Osteoblast (primary cell): ENCODE data around the gene PPCDC. TPM values are rescaled to one million over a fixed set of nuclear protein-coding genes. Genes with fewer than 3 reads are reported as not detected.

ENCODE experiments used
- DNase-seq: peaks from one replicate; pipeline ENCODE4 v3.0.0; 2011; ENCODE audit warnings: low spot score, mixed read lengths; ENCODE audit not compliant: insufficient read length; ENCODE audit errors: missing footprints
- H2AFZ ChIP-seq: 2 replicates; pipeline ENCODE4 v1.6.0; 2011; ENCODE audit warnings: mild to moderate bottlenecking, low read length
- H3K27ac ChIP-seq: 2 replicates; pipeline ENCODE4 v1.5.1; 2011; ENCODE audit warnings: mild to moderate bottlenecking, low read depth, low read length, moderate library complexity
- H3K27me3 ChIP-seq: 2 replicates; pipeline ENCODE4 v1.6.0; 2012; ENCODE audit warnings: mild to moderate bottlenecking, control low read depth, inconsistent platforms, low read length, moderate library complexity; ENCODE audit not compliant: insufficient read depth
- H3K36me3 ChIP-seq: 2 replicates; pipeline ENCODE4 v1.5.1; 2011; ENCODE audit warnings: mild to moderate bottlenecking, low read length, control low read depth, moderate library complexity; ENCODE audit not compliant: insufficient read depth
- H3K4me1 ChIP-seq: 2 replicates; pipeline ENCODE4 v1.5.1; 2011; ENCODE audit warnings: mild to moderate bottlenecking, low read length, control low read depth, moderate library complexity; ENCODE audit not compliant: insufficient read depth
- H3K4me2 ChIP-seq: 2 replicates; pipeline ENCODE4 v1.6.0; 2011; ENCODE audit warnings: mild to moderate bottlenecking, low read length; ENCODE audit not compliant: insufficient read depth
- H3K4me3 ChIP-seq: fragments of 200-600 bp; sonication (generic); 3 replicates; pipeline ENCODE4 v1.5.1; 2012; ENCODE audit warnings: mild to moderate bottlenecking, low read length, inconsistent platforms; ENCODE audit not compliant: insufficient read depth
- H3K79me2 ChIP-seq: 2 replicates; pipeline ENCODE4 v1.6.0; 2012; ENCODE audit warnings: mild to moderate bottlenecking, low read length, control low read depth, inconsistent platforms; ENCODE audit not compliant: insufficient read depth
- H3K9me3 ChIP-seq: 2 replicates; pipeline ENCODE4 v1.5.1; 2011; ENCODE audit warnings: low read depth, low read length, control low read depth
- H4K20me1 ChIP-seq: 2 replicates; pipeline ENCODE4 v1.6.0; 2012; ENCODE audit warnings: mild to moderate bottlenecking, low read length, control low read depth; ENCODE audit not compliant: insufficient read depth
- CTCF ChIP-seq: IDR thresholded peaks from 2 replicates; pipeline ENCODE4 v1.5.1; 2011; ENCODE audit warnings: mild to moderate bottlenecking, low read depth, low read length, moderate library complexity; ENCODE audit errors: extremely low read depth
- small RNA-seq: library from RNA; depleted of rRNA; stranded (forward); fragments of <200 nt; gene quantifications from one replicate; pipeline ENCODE3, GENCODE V24; 2012
- total RNA-seq: library from RNA; depleted of rRNA; stranded (reverse); fragments of >200 nt; gene quantifications from 2 replicates; pipeline ENCODE4 v1.2.3, GENCODE V29; 2012

PPCDC gene
- total RNA-seq, 1 donor: 6.5 TPM

GRCh38 chr15:75095594-75095993 is 72.2 kb downstream of the PPCDC start:
- H3K9me3 ChIP-seq: no peaks in the 10 kb centered on the region
- no peaks in the 10 kb centered on the region for H3K4me1 ChIP-seq
- no peaks in the 10 kb centered on the region for H3K79me2 ChIP-seq
- H3K4me2 ChIP-seq: no peak overlapping the region
- no peaks in the 10 kb centered on the region for H3K27me3 ChIP-seq
- no peak for DNase-seq
- TF ChIP-seq CTCF: no peak
- no peaks in the 10 kb centered on the region for H3K36me3 ChIP-seq
- H3K4me3 ChIP-seq: no peak overlapping the region
- no peaks in the 10 kb centered on the region for H4K20me1 ChIP-seq
- no peak overlapping the region for H3K27ac ChIP-seq
- H2AFZ ChIP-seq: no peak overlapping the region

GRCh38 chr15:75097939-75098338 is 74.5 kb downstream of the PPCDC start:
- H3K9me3 ChIP-seq: no peaks in the 10 kb centered on the region
- TF ChIP-seq CTCF: no peak
- DNase-seq: no peak

GRCh38 chr15:75098404-75098803 is 75.0 kb downstream of the PPCDC start:
- Histone ChIP-seq H3K4me3 (no peak overlapping the region), H4K20me1 (no peaks in the 10 kb centered on the region), H3K4me2 (no peak overlapping the region), H3K27me3 (no peaks in the 10 kb centered on the region), H3K27ac (no peak overlapping the region), H3K79me2 (no peaks in the 10 kb centered on the region), H3K9me3 (no peaks in the 10 kb centered on the region), H3K4me1 (no peaks in the 10 kb centered on the region), H3K36me3 (no peaks in the 10 kb centered on the region), H2AFZ (no peak overlapping the region)
- DNase-seq: peak; percentile 11
- TF ChIP-seq CTCF: no peak

More at GRCh38 chr15:75097939-75098338, 74.5 kb downstream of the PPCDC start:
- no peak overlapping the region for H3K27ac ChIP-seq
- H3K4me2 ChIP-seq: no peak overlapping the region
- no peaks in the 10 kb centered on the region for H3K79me2 ChIP-seq
- H3K27me3 ChIP-seq: no peaks in the 10 kb centered on the region
- H4K20me1 ChIP-seq: no peaks in the 10 kb centered on the region
- H3K4me1 ChIP-seq: no peaks in the 10 kb centered on the region
- H2AFZ ChIP-seq: no peak overlapping the region
- H3K4me3 ChIP-seq: no peak overlapping the region
- H3K36me3 ChIP-seq: no peaks in the 10 kb centered on the region

Small RNAs within 50 kb of the gene (small RNA-seq; reads per million reads assigned to genes)
- gene AC015720.1 (not detected), gene RF00019 (not detected)

Other genes starting within 250 kb of the PPCDC start
- gene CSK, start 241.5 kb upstream of the PPCDC start, total RNA-seq: 30.6 and 31.5 TPM in 2 replicates
- gene LMAN1L, start 210.8 kb upstream of the PPCDC start, total RNA-seq: under 0.01 TPM in 1 of 2 replicates, not detected in the other
- gene CPLX3, start 197.0 kb upstream of the PPCDC start, total RNA-seq: not detected in 2 replicates
- 19.4 and 21.4 TPM in 2 replicates for gene ULK3, start 180.4 kb upstream of the PPCDC start, total RNA-seq
- gene SCAMP2, start 150.2 kb upstream of the PPCDC start, total RNA-seq: 23.9 and 28.3 TPM in 2 replicates
- 33.9 and 54.3 TPM in 2 replicates for gene MPI, start 133.5 kb upstream of the PPCDC start, total RNA-seq
- gene FAM219B, start 116.7 kb upstream of the PPCDC start, total RNA-seq: 36.6 and 46.3 TPM in 2 replicates
- 27.1 and 38.9 TPM in 2 replicates for gene COX5A, start 85.5 kb upstream of the PPCDC start, total RNA-seq
- 6.2 and 6.9 TPM in 2 replicates for gene RPP25, start 66.8 kb upstream of the PPCDC start, total RNA-seq
- 0.88 and 1.8 TPM in 2 replicates for gene SCAMP5, start 28.0 kb upstream of the PPCDC start, total RNA-seq
- 4.7 and 6.5 TPM in 2 replicates for gene C15orf39, start 178.3 kb downstream of the PPCDC start, total RNA-seq
- gene GOLGA6C, start 234.7 kb downstream of the PPCDC start, total RNA-seq: not detected in 2 replicates